ENCODE measurements around the gene OTUD5.
A peak's percentile ranks its signal among the peaks of the same experiment; 100 is the strongest.

The OTUD5 gene

DNA sequence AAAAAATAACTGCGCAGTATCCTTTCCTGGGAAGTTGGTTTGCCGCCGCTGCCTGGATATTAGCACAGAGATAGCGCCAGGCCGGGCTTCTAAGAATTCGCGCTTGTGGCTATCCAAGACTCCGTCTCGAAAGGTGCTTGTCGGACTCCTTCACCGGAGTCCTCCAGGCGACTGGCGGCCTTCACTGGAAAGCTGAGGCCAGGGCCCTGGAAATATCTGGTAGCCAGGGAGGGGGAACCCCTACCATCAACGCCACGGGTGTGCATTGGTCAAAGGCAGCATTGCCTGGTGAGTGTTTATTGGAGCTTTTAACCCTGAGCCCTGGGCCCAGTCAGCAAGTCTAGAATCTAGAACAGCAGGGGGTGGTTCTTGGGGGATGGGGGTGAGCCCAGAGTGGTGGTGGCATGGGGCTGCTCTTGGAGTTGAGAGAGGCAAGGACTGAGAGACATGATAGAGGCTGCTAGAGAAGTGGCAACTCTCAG is 38.0 kb downstream of the OTUD5 start:
- peaks cover 20% of the 10 kb centered on the region for H3K36me3 ChIP-seq (ENCODE audit: control insufficient read depth, insufficient read depth, low read length)
- WGBS, 2 experiments (ENCODE audit: insufficient coverage in 2 of 2), result 0 to 2% methylated on average over 1 to 7 of the region's 15 CpGs
- H3K4me1 ChIP-seq (ENCODE audit: control insufficient read depth, insufficient read depth, low read length, poor library complexity, severe bottlenecking), result peaks cover 16% of the 10 kb centered on the region
- peak overlapping the region; percentile 52 for H3K4me3 ChIP-seq (ENCODE audit: extremely low read depth, insufficient read depth, low read length, poor library complexity, severe bottlenecking)
- H3K27ac ChIP-seq (ENCODE audit: low read depth, low read length, severe bottlenecking), result peak overlapping the region; percentile 80
- no peaks in the 10 kb centered on the region for H3K9me3 ChIP-seq (ENCODE audit: control insufficient read depth, low read length)

DNA sequence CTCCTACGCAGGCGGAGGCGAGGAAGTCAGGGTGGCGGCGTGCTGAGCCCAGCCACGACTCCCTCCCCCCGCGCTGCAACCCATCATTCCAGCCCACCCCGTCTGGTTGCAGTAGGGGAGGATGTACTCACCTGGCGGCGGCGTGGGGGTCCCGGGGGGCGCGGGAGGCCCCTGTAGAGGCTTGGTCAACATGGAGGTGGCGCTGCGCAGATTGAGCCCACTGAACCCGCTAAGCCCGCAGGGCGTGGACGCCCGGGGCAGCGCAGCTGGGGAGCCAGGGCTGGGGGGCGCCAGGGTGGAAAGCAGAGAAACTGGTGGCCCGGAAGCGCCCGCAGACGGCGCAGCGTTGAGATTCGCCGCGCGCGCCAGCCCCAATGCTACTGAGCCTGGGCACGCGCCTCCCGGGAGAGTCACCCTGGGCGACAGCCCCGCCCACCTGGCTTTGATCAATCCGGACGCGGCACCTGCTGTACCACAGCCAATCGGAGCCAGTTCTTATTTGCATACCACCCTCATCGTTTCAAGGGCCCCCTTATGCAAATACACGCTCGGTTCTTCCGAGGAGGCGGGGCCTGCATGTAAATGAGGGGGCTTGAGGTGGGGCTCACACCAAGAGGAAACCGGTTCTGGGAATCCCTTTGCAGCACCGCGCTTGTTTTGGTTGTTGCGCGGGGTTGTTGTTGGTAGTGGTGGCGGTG is 38.6 kb downstream of the OTUD5 start, which contains the start of gene PIM2:
TSS of gene PIM2 (minus strand) at position 382 of the 698 bp plus-strand sequence. CDS start at position 192, 190 bp downstream.
- H3K27ac ChIP-seq (ENCODE audit: low read depth, low read length, severe bottlenecking), result peak within 1 kb of the TSS; percentile 80
- H3K4me1 ChIP-seq (ENCODE audit: control insufficient read depth, insufficient read depth, low read length, poor library complexity, severe bottlenecking), result peaks cover 16% of the 10 kb centered on the region
- H3K4me3 ChIP-seq (ENCODE audit: extremely low read depth, insufficient read depth, low read length, poor library complexity, severe bottlenecking), result peak within 1 kb of the TSS; percentile 52
- H3K9me3 ChIP-seq (ENCODE audit: control insufficient read depth, low read length), result no peaks in the 10 kb centered on the region
- WGBS, 2 experiments (ENCODE audit: insufficient coverage in 2 of 2), result 0% methylated on average over 9 of the region's 55 CpGs; no CpG with 5 or more reads in 1 of the 2 experiments
- H3K36me3 ChIP-seq (ENCODE audit: control insufficient read depth, insufficient read depth, low read length), result peaks cover 18% of the 10 kb centered on the region

DNA sequence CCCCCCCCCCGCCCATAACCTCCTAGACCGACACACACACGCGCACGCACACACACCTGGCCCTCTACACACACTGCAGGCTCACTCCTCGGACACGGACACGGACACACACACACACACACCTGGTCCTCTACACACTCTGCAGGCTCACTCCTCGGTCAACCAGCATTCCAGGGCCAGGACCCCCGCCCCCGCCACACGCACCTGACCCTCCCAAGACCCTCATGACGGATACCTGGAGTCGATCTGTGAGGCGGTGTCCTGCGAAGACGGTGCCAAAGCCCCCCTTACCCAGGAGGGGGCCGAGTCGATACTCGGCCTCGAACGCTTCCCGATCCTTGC is 39.1 kb downstream of the OTUD5 start:
- Histone ChIP-seq H3K27ac (ENCODE audit: low read depth, low read length, severe bottlenecking) (no peak overlapping the region), H3K36me3 (ENCODE audit: control insufficient read depth, insufficient read depth, low read length) (peaks cover 13% of the 10 kb centered on the region), H3K9me3 (ENCODE audit: control insufficient read depth, low read length) (no peaks in the 10 kb centered on the region)

DNA sequence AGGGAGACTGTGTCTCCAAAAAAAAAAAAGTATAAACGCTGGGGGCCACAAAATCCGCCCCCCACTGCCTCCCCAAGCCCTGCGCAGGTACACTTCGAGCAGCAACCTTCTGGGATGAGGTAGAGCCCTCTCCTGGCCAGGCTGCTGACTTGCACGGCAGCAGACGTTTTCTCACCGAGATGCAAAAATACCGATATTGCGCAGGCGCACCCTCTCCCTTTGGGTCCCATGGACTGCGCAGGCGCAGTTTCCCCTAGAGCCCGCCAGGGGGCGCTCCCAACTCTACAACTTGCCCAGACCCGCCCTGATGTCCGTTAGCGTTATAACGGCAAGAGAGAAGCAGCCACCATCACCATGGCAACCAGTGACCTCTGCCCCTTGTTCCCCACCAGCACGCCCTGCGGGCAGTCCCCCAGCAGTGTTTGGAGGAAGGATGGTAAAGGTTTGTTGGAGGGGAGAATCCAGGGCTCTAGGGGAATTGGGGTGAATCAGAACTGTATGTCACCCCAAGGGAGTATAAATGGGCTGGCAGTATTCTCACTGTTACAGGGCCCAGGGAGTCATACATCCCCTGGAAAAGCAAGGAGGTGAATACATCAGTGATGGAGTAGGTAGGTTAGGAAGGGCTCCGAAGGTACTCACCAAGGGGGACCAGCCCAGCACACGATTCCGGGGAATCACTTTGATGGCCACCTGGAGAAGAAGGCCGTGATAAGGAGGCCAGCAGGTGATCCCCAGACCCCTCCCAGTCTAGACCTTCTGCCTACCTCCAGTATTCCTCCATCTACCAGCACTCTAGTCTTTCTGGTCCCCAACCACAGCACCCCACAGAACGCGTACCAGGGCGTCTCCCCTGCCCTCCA is 40.0 kb downstream of the OTUD5 start:
- H3K9me3 ChIP-seq (ENCODE audit: control insufficient read depth, low read length), result no peaks in the 10 kb centered on the region
- 2 to 6% methylated on average over 9 to 15 of the region's 27 CpGs for WGBS, 2 experiments (ENCODE audit: insufficient coverage in 2 of 2)
- peaks cover 8% of the 10 kb centered on the region for H3K36me3 ChIP-seq (ENCODE audit: control insufficient read depth, insufficient read depth, low read length)
- H3K4me3 ChIP-seq (ENCODE audit: extremely low read depth, insufficient read depth, low read length, poor library complexity, severe bottlenecking), result peak overlapping the region; percentile 52
- no peak overlapping the region for H3K27ac ChIP-seq (ENCODE audit: low read depth, low read length, severe bottlenecking)
- H3K4me1 ChIP-seq (ENCODE audit: control insufficient read depth, insufficient read depth, low read length, poor library complexity, severe bottlenecking), result peaks cover 14% of the 10 kb centered on the region

More for the DNA sequence above, 39.1 kb downstream of the OTUD5 start:
- peaks cover 16% of the 10 kb centered on the region for H3K4me1 ChIP-seq (ENCODE audit: control insufficient read depth, insufficient read depth, low read length, poor library complexity, severe bottlenecking)
- peak overlapping the region; percentile 52 for H3K4me3 ChIP-seq (ENCODE audit: extremely low read depth, insufficient read depth, low read length, poor library complexity, severe bottlenecking)
- WGBS, 2 experiments (ENCODE audit: insufficient coverage in 2 of 2), result no CpG with 5 or more reads among the region's 23 CpGs

DNA sequence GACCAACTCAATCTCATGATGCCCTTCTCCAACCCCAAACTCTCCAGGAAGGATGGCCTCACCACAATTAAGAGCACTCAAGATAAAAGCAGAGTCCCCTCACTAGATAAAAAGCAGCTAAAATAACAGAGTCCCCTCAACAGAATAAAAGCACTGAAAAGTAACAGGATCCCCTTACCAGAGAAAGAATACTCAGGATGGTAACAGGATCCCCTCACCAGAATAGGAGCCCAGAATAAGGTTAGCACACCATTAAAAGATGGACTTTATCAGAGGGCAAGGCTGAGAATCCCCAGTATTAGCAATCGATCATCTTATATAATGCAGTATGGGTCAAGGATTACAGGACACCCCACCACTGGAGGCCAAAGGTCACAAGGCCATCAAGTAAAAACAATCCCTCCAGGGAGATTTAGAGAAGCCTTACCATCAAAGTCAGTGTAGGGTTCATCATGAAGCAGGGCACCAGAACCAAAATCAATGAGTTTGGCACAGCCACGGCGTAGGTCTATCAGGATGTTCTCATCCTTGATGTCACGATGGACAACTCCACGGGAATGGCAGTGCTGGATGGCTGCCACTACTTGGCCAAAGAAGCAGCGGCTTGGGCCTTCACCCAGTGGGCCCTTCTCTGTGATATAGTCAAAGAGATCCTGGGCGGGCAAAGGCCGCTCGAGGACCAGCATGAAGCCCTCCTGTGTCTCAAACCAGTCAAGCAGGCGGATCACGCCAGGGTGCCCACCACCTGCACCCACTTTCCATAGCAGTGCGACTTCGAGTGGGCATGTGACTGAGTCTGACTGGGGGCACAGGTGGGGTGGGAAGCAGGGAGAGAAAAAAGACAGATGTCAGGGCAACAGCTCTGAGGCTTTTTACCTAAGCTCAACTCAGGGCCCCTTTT is 42.6 kb downstream of the OTUD5 start:
- WGBS, 2 experiments (ENCODE audit: insufficient coverage in 2 of 2), result 96 to 97% methylated on average over 6 to 8 of the region's 13 CpGs

DNA sequence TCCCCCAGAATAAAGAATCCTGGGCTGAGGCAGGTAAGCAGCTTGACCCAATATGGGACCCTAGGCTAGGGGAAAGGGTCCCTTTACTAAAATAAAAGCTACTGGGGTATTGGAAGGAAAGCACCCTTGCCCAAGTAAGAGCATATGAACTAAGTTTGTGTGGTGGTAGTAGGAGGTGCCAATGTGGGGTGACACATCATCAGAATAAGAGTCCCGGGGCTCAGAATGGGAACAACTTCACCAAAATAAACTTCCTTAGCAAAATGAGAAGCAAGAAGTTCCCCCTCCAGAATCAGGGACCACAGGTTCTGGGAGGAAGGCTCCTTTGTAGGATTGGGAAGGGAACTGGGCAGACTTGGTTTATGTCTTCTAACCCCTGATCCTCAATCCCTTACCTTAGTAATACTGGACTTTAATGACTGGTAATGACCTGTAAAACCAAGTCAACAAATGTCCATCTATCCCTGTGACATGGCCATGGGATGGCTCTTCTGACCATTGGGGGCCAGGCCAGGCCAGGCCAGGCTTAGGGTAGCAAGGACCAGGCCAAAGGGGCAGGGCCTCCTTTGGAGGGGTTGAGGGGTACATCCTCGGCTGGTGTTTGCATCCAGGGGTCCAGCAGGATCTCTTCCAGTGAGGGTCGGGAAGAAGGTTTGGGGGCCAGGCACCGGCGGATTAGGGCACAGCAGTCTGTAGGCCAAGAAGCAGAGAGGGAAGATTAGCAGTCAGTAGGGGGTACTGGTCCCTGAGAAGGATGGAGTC is 43.6 kb downstream of the OTUD5 start:
- Histone ChIP-seq H3K36me3 (ENCODE audit: control insufficient read depth, insufficient read depth, low read length) (peaks cover 11% of the 10 kb centered on the region), H3K4me1 (ENCODE audit: control insufficient read depth, insufficient read depth, low read length, poor library complexity, severe bottlenecking) (no peaks in the 10 kb centered on the region), H3K9me3 (ENCODE audit: control insufficient read depth, low read length) (no peaks in the 10 kb centered on the region), H3K27ac (ENCODE audit: low read depth, low read length, severe bottlenecking) (no peak overlapping the region), H3K4me3 (ENCODE audit: extremely low read depth, insufficient read depth, low read length, poor library complexity, severe bottlenecking) (no peak overlapping the region)
- WGBS, 2 experiments (ENCODE audit: insufficient coverage in 2 of 2), result 95% methylated on average over 4 of the region's 5 CpGs; no CpG with 5 or more reads in 1 of the 2 experiments

More for the DNA sequence above, 42.6 kb downstream of the OTUD5 start:
- Histone ChIP-seq H3K36me3 (ENCODE audit: control insufficient read depth, insufficient read depth, low read length) (peaks cover 4% of the 10 kb centered on the region), H3K9me3 (ENCODE audit: control insufficient read depth, low read length) (no peaks in the 10 kb centered on the region), H3K27ac (ENCODE audit: low read depth, low read length, severe bottlenecking) (no peak overlapping the region), H3K4me3 (ENCODE audit: extremely low read depth, insufficient read depth, low read length, poor library complexity, severe bottlenecking) (no peak overlapping the region), H3K4me1 (ENCODE audit: control insufficient read depth, insufficient read depth, low read length, poor library complexity, severe bottlenecking) (peaks cover 4% of the 10 kb centered on the region)

DNA sequence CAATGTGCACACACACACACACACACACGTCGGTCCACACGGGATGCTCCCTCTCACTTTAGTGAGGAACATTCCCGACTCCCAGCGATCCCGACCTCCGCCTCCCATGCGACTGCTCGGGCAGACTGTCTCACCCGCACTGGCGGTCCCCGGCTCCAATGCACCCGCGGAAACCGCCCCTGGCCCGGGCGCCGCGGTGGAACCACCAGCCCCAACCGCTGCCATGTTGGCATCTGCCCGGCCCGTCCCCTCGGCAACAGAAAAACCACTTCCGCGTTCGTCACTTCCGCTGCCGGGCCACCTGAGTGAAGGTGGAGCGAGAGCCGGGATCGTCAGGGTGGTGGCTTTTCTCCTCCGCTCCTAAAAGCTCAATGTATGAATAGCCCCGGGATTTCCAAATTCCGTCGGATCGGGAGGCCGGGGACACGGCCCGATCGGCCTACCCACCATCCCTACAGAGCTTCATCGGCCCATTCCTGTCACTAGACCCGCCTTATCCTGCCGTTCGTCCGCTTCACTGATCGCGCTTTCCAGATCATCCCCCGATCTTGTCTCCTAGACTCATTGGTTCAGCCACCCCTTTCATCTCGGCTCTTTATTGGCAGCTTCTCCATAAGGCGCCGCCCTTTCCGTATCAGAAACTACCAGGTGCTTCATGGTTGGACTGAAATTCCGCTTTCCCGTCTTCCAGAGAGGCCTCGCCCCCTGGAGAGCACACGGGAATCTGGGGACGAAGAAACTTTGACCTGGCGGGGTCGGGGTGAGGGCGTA is 45.8 kb downstream of the OTUD5 start, which contains the start of gene SLC35A2:
TSS of gene SLC35A2 (minus strand) at position 235 of the 771 bp plus-strand sequence. CDS start at position 225, 10 bp downstream.
- 0% methylated on average over 24 to 40 of the region's 60 CpGs for WGBS, 2 experiments (ENCODE audit: insufficient coverage in 2 of 2)

DNA sequence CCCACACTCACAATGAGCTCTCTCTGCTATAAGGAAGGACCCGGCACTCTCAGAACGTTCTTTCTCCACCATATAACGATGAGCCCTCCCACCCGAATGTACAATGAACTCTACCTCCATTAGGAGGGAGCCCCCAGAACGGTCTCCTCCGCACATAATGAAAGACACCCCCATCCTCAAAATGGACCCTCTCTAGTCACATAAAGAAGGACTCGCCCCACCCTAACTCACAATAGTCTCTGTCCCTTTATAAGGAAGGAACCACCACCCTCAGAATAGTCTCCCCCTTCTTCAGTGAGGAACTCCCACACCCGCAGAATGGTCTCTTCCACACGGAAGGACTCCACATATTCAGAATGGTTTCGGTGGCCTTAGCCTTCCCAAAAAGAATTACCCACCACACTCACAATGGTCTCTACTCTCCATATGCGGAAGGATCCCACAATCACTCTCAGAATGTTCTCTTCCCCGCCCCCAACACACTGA is 46.4 kb downstream of the OTUD5 start:
- no peaks in the 10 kb centered on the region for H3K4me1 ChIP-seq (ENCODE audit: control insufficient read depth, insufficient read depth, low read length, poor library complexity, severe bottlenecking)
- peak overlapping the region; percentile 67 for H3K27ac ChIP-seq (ENCODE audit: low read depth, low read length, severe bottlenecking)
- H3K9me3 ChIP-seq (ENCODE audit: control insufficient read depth, low read length), result no peaks in the 10 kb centered on the region
- H3K4me3 ChIP-seq (ENCODE audit: extremely low read depth, insufficient read depth, low read length, poor library complexity, severe bottlenecking), result peak overlapping the region; percentile 65
- 0 to 3% methylated on average over 3 to 6 of the region's 12 CpGs for WGBS, 2 experiments (ENCODE audit: insufficient coverage in 2 of 2)
- peaks cover 20% of the 10 kb centered on the region for H3K36me3 ChIP-seq (ENCODE audit: control insufficient read depth, insufficient read depth, low read length)

More for the DNA sequence above, 45.8 kb downstream of the OTUD5 start, which contains the start of gene SLC35A2:
- no peaks in the 10 kb centered on the region for H3K4me1 ChIP-seq (ENCODE audit: control insufficient read depth, insufficient read depth, low read length, poor library complexity, severe bottlenecking)
- peaks cover 17% of the 10 kb centered on the region for H3K36me3 ChIP-seq (ENCODE audit: control insufficient read depth, insufficient read depth, low read length)
- no peaks in the 10 kb centered on the region for H3K9me3 ChIP-seq (ENCODE audit: control insufficient read depth, low read length)
- H3K4me3 ChIP-seq (ENCODE audit: extremely low read depth, insufficient read depth, low read length, poor library complexity, severe bottlenecking), result peak within 1 kb of the TSS; percentile 65
- peak within 1 kb of the TSS; percentile 67 for H3K27ac ChIP-seq (ENCODE audit: low read depth, low read length, severe bottlenecking)

DNA sequence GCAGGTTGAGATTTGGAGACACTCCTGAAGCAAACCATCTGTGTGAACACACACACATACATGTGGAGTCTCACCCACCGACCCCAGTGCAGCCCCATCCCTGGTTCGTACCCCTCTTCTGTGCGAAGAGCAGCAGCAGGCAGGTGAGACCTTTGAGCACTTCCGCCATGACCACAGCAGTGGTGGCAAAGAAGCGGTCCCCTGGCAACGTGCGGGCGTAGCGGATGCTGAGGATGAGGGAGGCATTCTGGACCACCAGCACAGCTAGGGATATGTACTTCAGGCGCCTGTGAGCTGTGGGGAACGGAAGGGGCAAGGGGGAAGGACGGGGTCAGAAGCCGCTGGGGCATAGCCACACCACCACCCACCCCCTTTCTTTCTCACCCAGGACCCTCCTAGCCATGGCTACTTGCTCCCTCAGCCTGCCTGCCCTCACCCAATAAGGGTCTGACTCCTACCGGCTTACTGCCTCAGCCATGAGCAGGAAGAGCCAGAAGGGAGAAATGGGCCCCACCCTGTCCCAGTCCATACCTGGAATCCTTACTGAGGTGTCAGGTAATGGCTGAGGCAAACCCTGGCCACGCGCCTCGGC is 47.6 kb downstream of the OTUD5 start:
- WGBS, 2 experiments (ENCODE audit: insufficient coverage in 2 of 2), result 96 to 98% methylated on average over 3 to 8 of the region's 17 CpGs
- Histone ChIP-seq H3K4me3 (ENCODE audit: extremely low read depth, insufficient read depth, low read length, poor library complexity, severe bottlenecking) (no peak overlapping the region), H3K27ac (ENCODE audit: low read depth, low read length, severe bottlenecking) (no peak overlapping the region), H3K4me1 (ENCODE audit: control insufficient read depth, insufficient read depth, low read length, poor library complexity, severe bottlenecking) (no peaks in the 10 kb centered on the region), H3K9me3 (ENCODE audit: control insufficient read depth, low read length) (no peaks in the 10 kb centered on the region), H3K36me3 (ENCODE audit: control insufficient read depth, insufficient read depth, low read length) (peaks cover 25% of the 10 kb centered on the region)
